ENCODE data around the gene UROD. TPM values are rescaled to one million over a fixed set of nuclear protein-coding genes. Genes with fewer than 3 reads are reported as not detected.

The UROD gene
- polyA plus RNA-seq, 1 experiment: 185 TPM

DNA sequence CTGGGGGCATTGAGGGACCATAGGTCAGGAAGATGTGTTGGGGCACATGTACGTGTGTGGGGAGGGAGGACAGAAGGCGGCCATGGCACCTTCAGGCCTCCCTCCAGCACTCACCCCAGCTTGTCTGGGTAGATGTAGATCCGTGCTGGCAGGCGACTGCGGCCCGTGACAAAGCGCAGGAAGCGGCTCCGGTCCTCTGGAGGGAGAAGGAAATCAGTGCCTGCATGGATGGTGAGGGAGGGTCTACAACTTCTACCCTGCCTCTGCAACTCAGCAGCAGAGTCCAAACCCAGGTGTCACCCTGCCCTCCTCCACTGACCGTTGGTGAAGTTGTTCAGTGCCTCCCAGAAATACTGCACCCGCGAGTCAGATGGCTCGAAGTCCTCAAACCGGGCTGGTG, 8.3 kb upstream of the UROD start:
- POLR2A ChIA-PET: no interaction called here
- CTCF ChIA-PET: no interaction called here

DNA sequence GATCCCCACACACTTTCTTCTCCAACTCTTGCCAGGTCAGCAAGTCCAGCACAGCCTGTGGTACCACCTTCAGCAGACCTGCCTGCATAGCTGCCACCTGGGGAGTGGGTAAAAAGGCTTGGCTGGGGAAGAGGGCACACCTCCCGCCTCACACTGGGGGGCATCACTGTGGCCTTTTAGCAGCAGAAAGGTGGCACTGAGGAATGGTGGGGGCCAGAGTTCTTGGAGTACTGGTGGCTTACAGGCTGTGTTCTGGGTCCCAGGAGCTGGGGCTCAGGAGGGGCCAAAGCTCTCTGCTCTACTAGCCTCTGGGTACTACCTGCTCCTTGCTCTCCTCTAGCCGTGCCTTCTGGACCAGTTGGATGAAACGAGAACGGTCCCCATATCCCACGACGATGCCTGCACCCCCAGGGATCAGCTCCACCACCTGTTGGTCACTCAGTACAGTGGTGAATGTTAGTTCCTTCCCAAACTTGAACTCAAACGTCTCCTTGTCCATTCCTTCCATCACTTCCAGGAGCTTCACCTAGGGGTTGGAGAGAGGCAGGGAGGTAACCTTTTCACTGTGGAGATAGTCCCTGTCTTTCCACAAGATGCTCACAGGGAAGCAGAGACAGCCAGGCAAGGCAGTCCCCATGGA, 7.7 kb upstream of the UROD start:
- no peak overlapping the region for H3K27ac ChIP-seq (ENCODE audit: low read depth, low read length)
- POLR2A ChIA-PET: no interaction called here
- no peaks in the 10 kb centered on the region for H3K27me3 ChIP-seq (ENCODE audit: control insufficient read depth, insufficient read depth, low read length)
- CTCF ChIA-PET: no interaction called here
- no peak for DNase-seq (ENCODE audit: low read depth, low spot score)
- TF ChIP-seq, protein P1, sequence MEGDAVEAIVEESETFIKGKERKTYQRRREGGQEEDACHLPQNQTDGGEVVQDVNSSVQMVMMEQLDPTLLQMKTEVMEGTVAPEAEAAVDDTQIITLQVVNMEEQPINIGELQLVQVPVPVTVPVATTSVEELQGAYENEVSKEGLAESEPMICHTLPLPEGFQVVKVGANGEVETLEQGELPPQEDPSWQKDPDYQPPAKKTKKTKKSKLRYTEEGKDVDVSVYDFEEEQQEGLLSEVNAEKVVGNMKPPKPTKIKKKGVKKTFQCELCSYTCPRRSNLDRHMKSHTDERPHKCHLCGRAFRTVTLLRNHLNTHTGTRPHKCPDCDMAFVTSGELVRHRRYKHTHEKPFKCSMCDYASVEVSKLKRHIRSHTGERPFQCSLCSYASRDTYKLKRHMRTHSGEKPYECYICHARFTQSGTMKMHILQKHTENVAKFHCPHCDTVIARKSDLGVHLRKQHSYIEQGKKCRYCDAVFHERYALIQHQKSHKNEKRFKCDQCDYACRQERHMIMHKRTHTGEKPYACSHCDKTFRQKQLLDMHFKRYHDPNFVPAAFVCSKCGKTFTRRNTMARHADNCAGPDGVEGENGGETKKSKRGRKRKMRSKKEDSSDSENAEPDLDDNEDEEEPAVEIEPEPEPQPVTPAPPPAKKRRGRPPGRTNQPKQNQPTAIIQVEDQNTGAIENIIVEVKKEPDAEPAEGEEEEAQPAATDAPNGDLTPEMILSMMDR (IDR thresholded peaks at IDR 0.05; ENCODE audit: low read depth, low read length): no peak
- no peaks in the 10 kb centered on the region for H3K9me3 ChIP-seq (ENCODE audit: control insufficient read depth, insufficient read depth, low read length)
- H3K4me3 ChIP-seq (ENCODE audit: low read depth, low read length): no peak overlapping the region

More for the DNA sequence above, 8.3 kb upstream of the UROD start:
- DNase-seq (ENCODE audit: low read depth, low spot score): no peak
- TF ChIP-seq, protein P1 (IDR thresholded peaks at IDR 0.05; ENCODE audit: low read depth, low read length): no peak
- no peak overlapping the region for H3K27ac ChIP-seq (ENCODE audit: low read depth, low read length)
- no peaks in the 10 kb centered on the region for H3K9me3 ChIP-seq (ENCODE audit: control insufficient read depth, insufficient read depth, low read length)
- no peak overlapping the region for H3K4me3 ChIP-seq (ENCODE audit: low read depth, low read length)
- H3K27me3 ChIP-seq (ENCODE audit: control insufficient read depth, insufficient read depth, low read length): no peaks in the 10 kb centered on the region

DNA sequence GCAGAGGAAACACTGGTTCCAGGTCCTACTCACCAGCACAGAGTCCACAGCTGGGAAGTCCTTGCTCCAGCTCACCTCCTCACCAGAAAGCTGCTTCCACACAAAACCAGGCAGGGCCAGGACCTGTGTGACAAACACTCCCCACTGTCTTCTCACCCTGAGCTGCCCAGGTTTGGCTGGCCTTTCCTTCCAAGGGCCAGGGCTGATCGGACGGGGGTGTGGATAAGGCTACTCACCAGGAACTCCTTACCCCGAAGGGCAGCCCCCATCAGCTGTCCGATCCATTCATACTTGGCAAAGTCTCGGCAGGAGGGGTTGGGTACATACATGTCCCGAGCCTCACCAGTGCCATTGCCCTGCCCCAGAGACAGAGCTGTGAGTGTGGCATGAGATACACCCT, 6.3 kb upstream of the UROD start:
- no peak overlapping the region for H3K4me3 ChIP-seq (ENCODE audit: low read depth, low read length)
- no peak overlapping the region for H3K27ac ChIP-seq (ENCODE audit: low read depth, low read length)
- TF ChIP-seq, protein P1 (IDR thresholded peaks at IDR 0.05; ENCODE audit: low read depth, low read length): no peak
- H3K9me3 ChIP-seq (ENCODE audit: control insufficient read depth, insufficient read depth, low read length): no peaks in the 10 kb centered on the region; the same call in 1 of the 2 replicates
- DNase-seq (ENCODE audit: low read depth, low spot score): no peak
- POLR2A ChIA-PET: interaction anchor here (0.6 to 1.0 kb wide), 2 partner anchors 206 to 332 kb away, joined by 4 to 5 read pairs; partner anchors contain the start of gene PLK3
- H3K27me3 ChIP-seq (ENCODE audit: control insufficient read depth, insufficient read depth, low read length): no peaks in the 10 kb centered on the region
- CTCF ChIA-PET: interaction anchor here (0.6 to 1.0 kb wide), 2 partner anchors 9 to 291 kb away, joined by 3 read pairs; no protein-coding TSS in a partner anchor

DNA sequence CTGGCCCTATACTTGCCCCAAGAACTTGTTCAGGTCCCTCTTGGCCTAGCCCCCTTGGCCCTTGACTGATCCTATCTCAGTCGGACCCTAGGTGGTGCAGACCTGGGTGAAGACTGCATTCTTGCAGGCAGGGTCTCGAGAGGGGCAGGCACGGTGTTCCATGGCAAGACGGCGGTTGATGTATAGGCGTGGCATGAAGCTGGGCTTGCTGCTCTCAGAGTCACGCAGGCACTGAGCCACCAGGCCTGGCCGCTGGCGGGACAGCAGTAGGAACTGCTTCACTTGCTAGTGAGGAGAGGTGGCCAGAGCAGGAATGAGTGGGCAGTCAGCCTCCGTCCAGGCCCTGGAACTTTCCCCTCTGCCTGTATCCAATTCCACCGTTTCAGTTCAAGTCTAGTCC, 4.7 kb upstream of the UROD start:
- DNase-seq (ENCODE audit: low read depth, low spot score): no peak
- Histone ChIP-seq H3K9me3 (ENCODE audit: control insufficient read depth, insufficient read depth, low read length) (no peaks in the 10 kb centered on the region; the same call in 1 of the 2 replicates), H3K4me3 (ENCODE audit: low read depth, low read length) (no peak overlapping the region), H3K27me3 (ENCODE audit: control insufficient read depth, insufficient read depth, low read length) (no peaks in the 10 kb centered on the region), H3K27ac (ENCODE audit: low read depth, low read length) (no peak overlapping the region)
- POLR2A ChIA-PET: no interaction called here
- CTCF ChIA-PET: no interaction called here
- TF ChIP-seq, protein P1 (IDR thresholded peaks at IDR 0.05; ENCODE audit: low read depth, low read length): no peak

DNA sequence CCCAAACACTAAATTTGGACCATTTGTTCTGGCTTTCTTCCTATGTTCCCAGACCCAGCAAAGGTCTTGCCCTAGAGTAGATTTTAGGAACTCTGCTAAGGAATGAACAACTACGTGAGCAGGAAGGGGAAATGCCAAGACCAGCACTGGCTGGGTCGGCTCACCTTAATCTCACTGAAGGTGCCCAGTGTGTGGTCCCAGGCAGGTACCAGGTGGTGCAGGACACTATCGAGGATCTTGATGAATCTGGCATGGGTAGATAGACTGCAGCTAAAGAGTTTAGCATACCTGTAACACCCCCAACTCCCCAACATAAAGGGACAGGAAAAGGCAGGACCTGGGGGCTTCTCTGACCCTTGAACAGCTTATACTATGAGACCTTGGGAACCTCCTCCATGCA, 4.0 kb upstream of the UROD start:
- POLR2A ChIA-PET: interaction anchor here (0.6 kb wide), 1 partner anchor 17 kb away, joined by 3 read pairs; no protein-coding TSS in a partner anchor

More for the DNA sequence above, 4.0 kb upstream of the UROD start:
- no peak for DNase-seq (ENCODE audit: low read depth, low spot score)
- no peaks in the 10 kb centered on the region for H3K27me3 ChIP-seq (ENCODE audit: control insufficient read depth, insufficient read depth, low read length)
- H3K4me3 ChIP-seq (ENCODE audit: low read depth, low read length): no peak overlapping the region
- CTCF ChIA-PET: no interaction called here
- H3K27ac ChIP-seq (ENCODE audit: low read depth, low read length): no peak overlapping the region
- H3K9me3 ChIP-seq (ENCODE audit: control insufficient read depth, insufficient read depth, low read length): no peaks in the 10 kb centered on the region; the same call in 1 of the 2 replicates
- TF ChIP-seq, protein P1 (IDR thresholded peaks at IDR 0.05; ENCODE audit: low read depth, low read length): no peak

Data from AG04450 (cell line).